Measurements from ENCODE around the gene CIT. TPM values are rescaled to one million over a fixed set of nuclear protein-coding genes. Genes with fewer than 3 reads are reported as not detected.

Gene CIT
- total and polyA plus RNA-seq, 10 of the 15 experiments (the other 5 are each of a cell fraction or from before 2014, with no cell fraction given) = 1.0 to 38.2 (median 14.9) TPM

DNA sequence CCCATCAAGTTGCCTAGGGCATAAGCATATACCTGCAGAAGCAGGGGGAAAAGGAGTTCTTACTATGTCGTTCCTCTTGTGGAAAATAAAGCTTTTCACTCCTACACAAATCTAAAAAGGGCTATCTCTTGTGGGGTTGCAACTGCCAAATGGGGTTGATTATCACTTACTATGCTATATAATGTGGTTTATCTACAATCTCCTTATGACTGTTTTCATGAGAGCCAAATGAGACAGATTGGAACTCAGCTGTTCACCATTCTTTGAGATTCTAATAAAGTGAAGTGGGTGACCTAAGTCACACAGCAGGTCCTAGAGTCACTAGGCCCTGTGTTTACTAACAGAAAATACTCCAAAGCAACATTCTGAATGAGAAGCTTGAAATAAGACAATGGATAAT is 47.7 kb downstream of the CIT start:
- H2AFZ ChIP-seq (ENCODE audit: control insufficient read depth, low read depth, low read length) = no peak overlapping the region
- H4K20me1 ChIP-seq (ENCODE audit: control insufficient read depth, insufficient read depth) = no peaks in the 10 kb centered on the region
- no peaks in the 10 kb centered on the region; the same call in 1 of the 2 replicates for H3K4me1 ChIP-seq (ENCODE audit: control insufficient read depth, insufficient read depth, low read length)
- FAIRE-seq (no peak), DNase-seq (ENCODE audit: low read depth, low spot score) (no peak), ATAC-seq (peak; percentile 18; the same call in 1 of the 3 replicates)
- no peaks in the 10 kb centered on the region for H3K9me3 ChIP-seq (replicated peaks; ENCODE audit: control insufficient read depth, insufficient read depth, low read length)
- POLR2A ChIA-PET = interaction anchor here (0.9 to 1.5 kb wide), 3 partner anchors 8 to 124 kb away, joined by 3 to 4 read pairs (median 4); no protein-coding TSS in a partner anchor
- H3K79me2 ChIP-seq (ENCODE audit: control insufficient read depth, insufficient read depth, low read length) = no peaks in the 10 kb centered on the region
- in situ Hi-C loops (cut with MboI) = no loop called here
- RAD21 ChIA-PET (ENCODE audit: unreplicated experiment) = no interaction called here
- no TSS peak for BruUV-seq (replicated peaks)
- H3K9ac ChIP-seq (ENCODE audit: control insufficient read depth, insufficient read depth, low read length) = no peak overlapping the region
- SMC1A ChIA-PET (ENCODE audit: uncharacterized antibody, unreplicated experiment) = interaction anchor here (1.1 to 1.4 kb wide), 3 partner anchors 11 to 29 kb away, joined by 3 read pairs; no protein-coding TSS in a partner anchor
- H3K36me3 ChIP-seq (ENCODE audit: control insufficient read depth in 2 of 2, insufficient read depth in 2 of 2, low read length in 1 of 2) = peaks cover 0 to 9% of the 10 kb centered on the region in 2 experiments
- H3K4me2 ChIP-seq (ENCODE audit: control insufficient read depth, insufficient read depth) = no peak overlapping the region
- CTCF ChIA-PET = interaction anchor here (1.0 to 1.6 kb wide), 3 partner anchors 9 to 74 kb away, joined by 3 to 4 read pairs (median 3); no protein-coding TSS in a partner anchor
- intact Hi-C loops (cut with micrococcal nuclease; ENCODE audit: unreplicated experiment) = no loop called here
- no peak overlapping the region for H3K27ac ChIP-seq (ENCODE audit: control insufficient read depth, insufficient read depth)
- WGBS (ENCODE audit: insufficient coverage, insufficient replicate concordance, low lambda C conversion rate, missing lambda C conversion rate) = 40% methylated on average over 1 of the region's 1 CpG
- H3K4me3 ChIP-seq = no peak overlapping the region
- H3K27me3 ChIP-seq (replicated peaks in 1 of 2; ENCODE audit: control insufficient read depth in 2 of 2, insufficient read depth in 2 of 2, low read length in 1 of 2) = no peaks in the 10 kb centered on the region
- no peak for TF ChIP-seq PML (IDR thresholded peaks at IDR 0.05; ENCODE audit: low read length)
- no peak for TF ChIP-seq HDAC6 (IDR thresholded peaks at IDR 0.05; ENCODE audit: unreplicated experiment)
- no peak for TF ChIP-seq KDM1A (IDR thresholded peaks at IDR 0.05; ENCODE audit: borderline replicate concordance)
- TF ChIP-seq MEF2A (IDR thresholded peaks at IDR 0.05; ENCODE audit: insufficient read depth, low read depth, low read length) = peak; percentile 86
- no peak for TF ChIP-seq BMI1 (IDR thresholded peaks at IDR 0.05; ENCODE audit: borderline replicate concordance)
- TF ChIP-seq RUNX3 (IDR thresholded peaks at IDR 0.05; ENCODE audit: low read length) = peak; percentile 95
- no peak for TF ChIP-seq RELA (IDR thresholded peaks at IDR 0.05; ENCODE audit: borderline replicate concordance, partially characterized antibody)
- TF ChIP-seq, protein P1, sequence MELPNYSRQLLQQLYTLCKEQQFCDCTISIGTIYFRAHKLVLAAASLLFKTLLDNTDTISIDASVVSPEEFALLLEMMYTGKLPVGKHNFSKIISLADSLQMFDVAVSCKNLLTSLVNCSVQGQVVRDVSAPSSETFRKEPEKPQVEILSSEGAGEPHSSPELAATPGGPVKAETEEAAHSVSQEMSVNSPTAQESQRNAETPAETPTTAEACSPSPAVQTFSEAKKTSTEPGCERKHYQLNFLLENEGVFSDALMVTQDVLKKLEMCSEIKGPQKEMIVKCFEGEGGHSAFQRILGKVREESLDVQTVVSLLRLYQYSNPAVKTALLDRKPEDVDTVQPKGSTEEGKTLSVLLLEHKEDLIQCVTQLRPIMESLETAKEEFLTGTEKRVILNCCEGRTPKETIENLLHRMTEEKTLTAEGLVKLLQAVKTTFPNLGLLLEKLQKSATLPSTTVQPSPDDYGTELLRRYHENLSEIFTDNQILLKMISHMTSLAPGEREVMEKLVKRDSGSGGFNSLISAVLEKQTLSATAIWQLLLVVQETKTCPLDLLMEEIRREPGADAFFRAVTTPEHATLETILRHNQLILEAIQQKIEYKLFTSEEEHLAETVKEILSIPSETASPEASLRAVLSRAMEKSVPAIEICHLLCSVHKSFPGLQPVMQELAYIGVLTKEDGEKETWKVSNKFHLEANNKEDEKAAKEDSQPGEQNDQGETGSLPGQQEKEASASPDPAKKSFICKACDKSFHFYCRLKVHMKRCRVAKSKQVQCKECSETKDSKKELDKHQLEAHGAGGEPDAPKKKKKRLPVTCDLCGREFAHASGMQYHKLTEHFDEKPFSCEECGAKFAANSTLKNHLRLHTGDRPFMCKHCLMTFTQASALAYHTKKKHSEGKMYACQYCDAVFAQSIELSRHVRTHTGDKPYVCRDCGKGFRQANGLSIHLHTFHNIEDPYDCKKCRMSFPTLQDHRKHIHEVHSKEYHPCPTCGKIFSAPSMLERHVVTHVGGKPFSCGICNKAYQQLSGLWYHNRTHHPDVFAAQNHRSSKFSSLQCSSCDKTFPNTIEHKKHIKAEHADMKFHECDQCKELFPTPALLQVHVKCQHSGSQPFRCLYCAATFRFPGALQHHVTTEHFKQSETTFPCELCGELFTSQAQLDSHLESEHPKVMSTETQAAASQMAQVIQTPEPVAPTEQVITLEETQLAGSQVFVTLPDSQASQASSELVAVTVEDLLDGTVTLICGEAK (IDR thresholded peaks at IDR 0.05; ENCODE audit: borderline replicate concordance) = no peak
- peak; percentile 77 for TF ChIP-seq JUNB (IDR thresholded peaks at IDR 0.05)
- TF ChIP-seq TCF7 (IDR thresholded peaks at IDR 0.05; ENCODE audit: borderline replicate concordance) = peak; percentile 53; the same call in 1 of the 2 replicates
- TF ChIP-seq JUND (IDR thresholded peaks at IDR 0.05; ENCODE audit: low read depth, low read length) = no peak
- TF ChIP-seq BCL11A (IDR thresholded peaks at IDR 0.05; ENCODE audit: low read depth, low read length) = peak; percentile 52; the same call in 1 of the 2 replicates
- no peak for TF ChIP-seq PAX5 (IDR thresholded peaks at IDR 0.05; ENCODE audit: borderline replicate concordance, low read depth, low read length)
- TF ChIP-seq, protein P2, sequence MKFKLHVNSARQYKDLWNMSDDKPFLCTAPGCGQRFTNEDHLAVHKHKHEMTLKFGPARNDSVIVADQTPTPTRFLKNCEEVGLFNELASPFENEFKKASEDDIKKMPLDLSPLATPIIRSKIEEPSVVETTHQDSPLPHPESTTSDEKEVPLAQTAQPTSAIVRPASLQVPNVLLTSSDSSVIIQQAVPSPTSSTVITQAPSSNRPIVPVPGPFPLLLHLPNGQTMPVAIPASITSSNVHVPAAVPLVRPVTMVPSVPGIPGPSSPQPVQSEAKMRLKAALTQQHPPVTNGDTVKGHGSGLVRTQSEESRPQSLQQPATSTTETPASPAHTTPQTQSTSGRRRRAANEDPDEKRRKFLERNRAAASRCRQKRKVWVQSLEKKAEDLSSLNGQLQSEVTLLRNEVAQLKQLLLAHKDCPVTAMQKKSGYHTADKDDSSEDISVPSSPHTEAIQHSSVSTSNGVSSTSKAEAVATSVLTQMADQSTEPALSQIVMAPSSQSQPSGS (IDR thresholded peaks at IDR 0.05; ENCODE audit: low read length) = peak; percentile 36; the same call in 1 of the 2 replicates
- no peak for TF ChIP-seq ZBED1 (IDR thresholded peaks at IDR 0.05; ENCODE audit: borderline replicate concordance)
- TF ChIP-seq NFIC (IDR thresholded peaks at IDR 0.05; ENCODE audit: low read depth, low read length) = peak; percentile 63; the same call in 1 of the 2 replicates
- TF ChIP-seq MTA2 (IDR thresholded peaks at IDR 0.05; ENCODE audit: low read depth) = peak; percentile 40; the same call in 1 of the 2 replicates
- TF ChIP-seq HDAC2 (IDR thresholded peaks at IDR 0.05) = no peak
- peak; percentile 53; the same call in 1 of the 2 replicates for TF ChIP-seq FOXM1 (IDR thresholded peaks at IDR 0.05; ENCODE audit: low read depth, low read length)
- peak; percentile 74; the same call in 1 of the 2 replicates for TF ChIP-seq IRF4 (IDR thresholded peaks at IDR 0.05; ENCODE audit: low read depth, low read length)
- 0 out of 2 replicates have a peak, but pooled peaks have one; percentile 24 for TF ChIP-seq CBFB (IDR thresholded peaks at IDR 0.05; ENCODE audit: low read depth)
- no peak for TF ChIP-seq SUPT20H (IDR thresholded peaks at IDR 0.05; ENCODE audit: borderline replicate concordance, control insufficient read depth, low read depth, low read length)
